HEK293T (cell line): ENCODE results near the gene STEEP1.
A peak's percentile ranks its signal among the peaks of the same experiment; 100 is the strongest.
"Not testable (repeated sequence)": the region's sequence is repeated elsewhere in the genome, so short reads cannot be mapped to it uniquely, and the experiment has no call there.

Source experiments
- CTCF ChIA-PET: fragments of 350-600 bp; formaldehyde crosslinking; extraction: SDS; loops from one replicate; lab custom pipeline; 2021; ENCODE audit warnings: antibody characterized with exemption, inconsistent platforms; lab: Yijun Ruan, JAX
- POLR2A ChIA-PET: fragments of 350-600 bp; formaldehyde crosslinking; extraction: SDS; loops from one replicate; lab custom pipeline; 2020; ENCODE audit warnings: antibody characterized with exemption, inconsistent platforms; lab: Yijun Ruan, JAX
- DNase-seq: peaks from one replicate; pipeline ENCODE4 v3.0.0; 2012; ENCODE audit warnings: mixed read lengths; ENCODE audit errors: extremely low spot score
- ARNT ChIP-seq: fragments of 450-650 bp; IDR thresholded peaks from 2 replicates; pipeline ENCODE4 v1.6.1; 2017; ENCODE audit warnings: mild to moderate bottlenecking
- BHLHE40 ChIP-seq: fragments of 450-650 bp; IDR thresholded peaks from 2 replicates; pipeline ENCODE4 v1.6.1; 2016; ENCODE audit warnings: mild to moderate bottlenecking, moderate library complexity, borderline replicate concordance
- CTBP1 ChIP-seq: fragments of 450-650 bp; IDR thresholded peaks from 2 replicates; pipeline ENCODE4 v1.6.1; 2016; ENCODE audit warnings: borderline replicate concordance
- ELF4 ChIP-seq: fragments of 450-650 bp; IDR thresholded peaks from 2 replicates; pipeline ENCODE4 v1.6.1; 2017; ENCODE audit warnings: antibody characterized with exemption
- FOXA1 ChIP-seq: fragments of 450-650 bp; IDR thresholded peaks from 2 replicates; pipeline ENCODE4 v1.6.1; 2016; ENCODE audit warnings: mild to moderate bottlenecking
- FOXK2 ChIP-seq: fragments of 450-650 bp; IDR thresholded peaks from 2 replicates; pipeline ENCODE4 v1.6.1; 2016; ENCODE audit warnings: mild to moderate bottlenecking
- FOXM1 ChIP-seq: fragments of 450-650 bp; IDR thresholded peaks from 2 replicates; pipeline ENCODE4 v1.6.1; 2017; ENCODE audit warnings: mild to moderate bottlenecking, borderline replicate concordance
- HDGF ChIP-seq: fragments of 450-650 bp; IDR thresholded peaks from 2 replicates; pipeline ENCODE4 v1.6.1; 2017; ENCODE audit warnings: antibody characterized with exemption, borderline replicate concordance
- L3MBTL2 ChIP-seq: fragments of 450-650 bp; conservative IDR thresholded peaks from 2 replicates; pipeline ENCODE4 v1.6.1; 2016; ENCODE audit warnings: mild to moderate bottlenecking
- LEF1 ChIP-seq: fragments of 450-650 bp; IDR thresholded peaks from 2 replicates; pipeline ENCODE4 v1.6.1; 2017; ENCODE audit warnings: mild to moderate bottlenecking, borderline replicate concordance
- NFRKB ChIP-seq: fragments of 450-650 bp; IDR thresholded peaks from 2 replicates; pipeline ENCODE4 v1.6.1; 2016; ENCODE audit warnings: mild to moderate bottlenecking, moderate library complexity
- PKNOX1 ChIP-seq: fragments of 450-650 bp; IDR thresholded peaks from 2 replicates; pipeline ENCODE4 v1.6.1; 2016
- SP1 ChIP-seq: fragments of 450-650 bp; IDR thresholded peaks from 2 replicates; pipeline ENCODE4 v1.6.1; 2017
- SUZ12 ChIP-seq: fragments of 450-650 bp; IDR thresholded peaks from 2 replicates; pipeline ENCODE4 v1.6.1; 2016; ENCODE audit warnings: mild to moderate bottlenecking
- TARDBP ChIP-seq: fragments of 450-650 bp; IDR thresholded peaks from 2 replicates; pipeline ENCODE4 v1.6.1; 2016
- ZNF384 ChIP-seq: fragments of 450-650 bp; IDR thresholded peaks from 2 replicates; pipeline ENCODE4 v1.6.1; 2016

STEEP1 gene

GRCh38 chrX:119518371-119518770 is 46.8 kb downstream of the STEEP1 start:
- CTCF ChIA-PET: interaction anchor here (0.7 kb wide), 1 partner anchor 199 kb away, joined by 4 read pairs; no protein-coding TSS in a partner anchor
- POLR2A ChIA-PET: no interaction called here
- DNase-seq: no peak

DNA sequence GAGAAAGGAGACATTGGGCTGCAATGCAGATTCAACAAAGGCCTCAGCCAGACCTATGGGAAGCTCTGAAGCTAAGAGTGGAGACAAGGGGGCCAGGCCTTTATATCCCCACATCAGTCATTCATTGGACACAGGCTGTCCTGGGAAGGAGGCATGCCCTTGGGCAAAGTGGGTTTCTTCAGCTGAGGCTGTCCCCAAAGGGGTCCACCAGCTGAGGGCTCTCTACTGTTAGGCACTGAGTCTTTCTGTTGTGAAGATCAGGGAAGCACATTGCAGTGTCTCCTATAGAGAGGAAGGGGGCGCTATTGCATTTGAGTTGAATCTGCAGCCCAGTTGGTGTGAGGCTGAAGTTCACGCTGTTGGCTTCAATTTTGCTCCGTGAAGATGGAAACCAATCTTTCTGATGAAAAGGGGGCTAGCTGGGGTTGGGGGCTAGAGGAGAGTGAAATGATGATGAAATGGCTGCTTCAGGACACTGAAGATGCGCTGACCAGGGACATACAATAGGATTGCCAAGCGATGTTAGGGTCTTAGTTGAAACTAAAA is 49.0 kb downstream of the STEEP1 start:
- peak; percentile 91 for DNase-seq
- ChIA-PET POLR2A (interaction anchor here (1.2 kb wide), 1 partner anchor 89 kb away, joined by 4 read pairs; no protein-coding TSS in a partner anchor), CTCF (interaction anchor here (0.6 to 2.6 kb wide), 16 partner anchors 9 to 395 kb away, joined by 3 to 8 read pairs (median 3); no protein-coding TSS in a partner anchor)
- TF ChIP-seq ARNT (0 out of 2 replicates have a peak, but pooled peaks have one; percentile 15), L3MBTL2 (peak; percentile 57), SUZ12 (no peak)

More at GRCh38 chrX:119518371-119518770, 46.8 kb downstream of the STEEP1 start:
- no peak for TF ChIP-seq CTBP1
- TF ChIP-seq FOXM1: no peak
- no peak for TF ChIP-seq LEF1
- TF ChIP-seq ELF4: no peak
- TF ChIP-seq PKNOX1: no peak
- TF ChIP-seq FOXK2: no peak
- no peak for TF ChIP-seq L3MBTL2
- no peak for TF ChIP-seq ARNT
- TF ChIP-seq TARDBP: no peak

DNA sequence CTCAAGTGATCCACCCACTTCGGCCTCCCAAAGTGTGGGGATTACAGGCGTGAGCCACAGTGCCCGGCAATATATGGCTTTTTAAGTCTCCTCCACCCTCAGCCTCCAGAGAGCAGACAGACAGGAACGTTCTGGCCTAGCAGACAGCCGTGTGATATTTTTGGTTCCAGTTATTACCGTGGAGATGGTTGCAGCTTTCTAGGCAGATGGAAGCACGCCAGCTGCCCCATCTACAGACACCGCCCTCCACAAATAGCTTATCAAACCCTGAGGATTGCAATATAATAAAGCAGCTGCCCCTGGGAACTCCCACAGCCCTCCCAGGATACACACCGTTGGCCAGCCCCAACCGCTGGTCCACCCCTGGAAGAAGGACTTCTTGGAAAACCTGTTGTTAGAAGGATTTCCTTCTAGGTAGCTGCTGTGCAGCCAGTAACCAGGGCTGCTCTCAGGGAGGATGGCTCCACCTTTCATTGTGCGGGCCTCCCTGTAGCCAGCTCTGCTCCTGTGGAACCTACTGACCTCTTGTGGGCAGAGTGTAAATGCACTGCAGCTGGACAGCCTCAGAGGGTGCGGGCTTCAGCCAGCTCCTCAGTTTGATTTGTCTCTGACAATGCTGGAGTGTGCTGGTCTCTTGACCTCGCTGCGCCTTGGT is 52.9 kb downstream of the STEEP1 start:
- CTCF ChIA-PET: interaction anchor here (0.5 to 1.5 kb wide), 22 partner anchors 9 to 233 kb away, joined by 3 to 10 read pairs (median 4); no protein-coding TSS in a partner anchor
- no peak for TF ChIP-seq FOXM1
- no peak for TF ChIP-seq LEF1
- no peak for TF ChIP-seq SUZ12
- TF ChIP-seq PKNOX1: no peak
- no peak for TF ChIP-seq FOXA1
- TF ChIP-seq ARNT: no peak
- TF ChIP-seq ELF4: no peak
- no peak for TF ChIP-seq TARDBP
- no peak for TF ChIP-seq CTBP1
- TF ChIP-seq L3MBTL2: no peak
- no peak for TF ChIP-seq NFRKB
- no peak for TF ChIP-seq BHLHE40
- POLR2A ChIA-PET: interaction anchor here (0.8 to 1.5 kb wide), 3 partner anchors 23 to 44 kb away, joined by 3 to 7 read pairs (median 3); partner anchors contain the start of gene SLC25A5
- DNase-seq: peak; percentile 89

DNA sequence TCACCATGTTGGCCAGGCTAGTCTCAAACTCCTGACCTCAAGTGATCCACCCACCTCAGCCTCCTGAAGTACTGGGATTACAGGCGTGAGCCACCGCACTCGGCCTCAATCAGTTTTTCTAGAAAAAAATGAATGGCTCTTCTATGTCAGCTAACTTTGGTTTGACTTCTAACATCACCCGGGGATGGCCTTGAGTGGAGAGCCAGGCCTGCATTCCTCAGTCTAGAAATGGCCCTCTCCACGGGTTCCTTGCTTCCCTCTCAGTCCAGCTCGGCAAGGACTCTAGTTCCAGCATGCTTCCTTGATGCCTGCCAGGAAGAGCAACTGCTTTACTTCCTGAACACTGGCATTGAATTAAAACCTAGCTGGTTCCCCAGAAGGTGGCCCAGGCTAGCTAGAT is 58.0 kb downstream of the STEEP1 start:
- CTCF ChIA-PET: interaction anchor here (0.6 to 1.6 kb wide), 2 partner anchors 9 to 98 kb away, joined by 6 to 7 read pairs; no protein-coding TSS in a partner anchor
- TF ChIP-seq ARNT: no peak
- no peak for TF ChIP-seq HDGF
- no peak for TF ChIP-seq SUZ12
- TF ChIP-seq FOXA1: no peak
- TF ChIP-seq BHLHE40: no peak
- no peak for TF ChIP-seq NFRKB
- TF ChIP-seq CTBP1: no peak
- TF ChIP-seq L3MBTL2: no peak
- no peak for TF ChIP-seq FOXM1
- TF ChIP-seq ZNF384: no peak
- no peak for TF ChIP-seq FOXK2
- TF ChIP-seq LEF1: no peak
- TF ChIP-seq ELF4: no peak
- no peak for TF ChIP-seq TARDBP
- no peak for TF ChIP-seq PKNOX1
- no peak for TF ChIP-seq SP1
- DNase-seq: no peak
- POLR2A ChIA-PET: no interaction called here

GRCh38 chrX:119505945-119506344 is 59.3 kb downstream of the STEEP1 start:
- ChIA-PET POLR2A (interaction anchor here (0.6 kb wide), 1 partner anchor 26 kb away, joined by 3 read pairs; no protein-coding TSS in a partner anchor), CTCF (interaction anchor here (0.6 to 1.2 kb wide), 2 partner anchors 23 to 1146 kb away, joined by 4 to 7 read pairs; no protein-coding TSS in a partner anchor)
- no peak for DNase-seq
- TF ChIP-seq ARNT: no peak
- TF ChIP-seq FOXM1: no peak
- no peak for TF ChIP-seq BHLHE40

- POLR2A ChIA-PET, DNase-seq: not testable (repeated sequence)
- CTCF ChIA-PET: interaction anchor here (1.4 kb wide), 1 partner anchor 11 kb away, joined by 3 read pairs; no protein-coding TSS in a partner anchor
Measured at GRCh38 chrX:119505145-119505544, 60.1 kb downstream of the STEEP1 start.
